ENCODE measurements around the gene TMEM119.
"Not testable (repeated sequence)": the region's sequence is repeated elsewhere in the genome, so short reads cannot be mapped to it uniquely, and the experiment has no call there.

Gene TMEM119

GRCh38 chr12:108631261-108631660, 33.4 kb upstream of the TMEM119 start:
- not testable (repeated sequence) for H3K9ac ChIP-seq (ENCODE audit: low read depth, low read length); H3K9me3 ChIP-seq (ENCODE audit: control insufficient read depth, insufficient read depth, low read length); H3K27me3 ChIP-seq (ENCODE audit: control insufficient read depth, insufficient read depth, low read length); H3K36me3 ChIP-seq (ENCODE audit: control insufficient read depth, insufficient read depth, low read length); H3K27ac ChIP-seq (ENCODE audit: low read depth, low read length); H3K4me3 ChIP-seq (ENCODE audit: low read depth, low read length)
- peaks cover 20% of the 10 kb centered on the region for H3K4me1 ChIP-seq (ENCODE audit: control insufficient read depth, insufficient read depth, low read length)

GRCh38 chr12:108630481-108631207, 32.8 kb upstream of the TMEM119 start:
- H3K27ac ChIP-seq (ENCODE audit: low read depth, low read length), result peak overlapping the region; percentile 8
- H3K9me3 ChIP-seq (ENCODE audit: control insufficient read depth, insufficient read depth, low read length), result no peaks in the 10 kb centered on the region
- H3K27me3 ChIP-seq (ENCODE audit: control insufficient read depth, insufficient read depth, low read length), result no peaks in the 10 kb centered on the region
- H3K9ac ChIP-seq (ENCODE audit: low read depth, low read length), result no peak overlapping the region
- no peak overlapping the region for H3K4me3 ChIP-seq (ENCODE audit: low read depth, low read length)
- H3K4me1 ChIP-seq (ENCODE audit: control insufficient read depth, insufficient read depth, low read length), result peaks cover 16% of the 10 kb centered on the region
- no peaks in the 10 kb centered on the region for H3K36me3 ChIP-seq (ENCODE audit: control insufficient read depth, insufficient read depth, low read length)

GRCh38 chr12:108629824-108630476, 32.1 kb upstream of the TMEM119 start:
- Histone ChIP-seq H3K36me3 (ENCODE audit: control insufficient read depth, insufficient read depth, low read length) (no peaks in the 10 kb centered on the region), H3K9ac (ENCODE audit: low read depth, low read length) (no peak overlapping the region), H3K9me3 (ENCODE audit: control insufficient read depth, insufficient read depth, low read length) (no peaks in the 10 kb centered on the region), H3K4me3 (ENCODE audit: low read depth, low read length) (no peak overlapping the region), H3K4me1 (ENCODE audit: control insufficient read depth, insufficient read depth, low read length) (peaks cover 16% of the 10 kb centered on the region), H3K27me3 (ENCODE audit: control insufficient read depth, insufficient read depth, low read length) (no peaks in the 10 kb centered on the region), H3K27ac (ENCODE audit: low read depth, low read length) (peak overlapping the region; percentile 8)

DNA sequence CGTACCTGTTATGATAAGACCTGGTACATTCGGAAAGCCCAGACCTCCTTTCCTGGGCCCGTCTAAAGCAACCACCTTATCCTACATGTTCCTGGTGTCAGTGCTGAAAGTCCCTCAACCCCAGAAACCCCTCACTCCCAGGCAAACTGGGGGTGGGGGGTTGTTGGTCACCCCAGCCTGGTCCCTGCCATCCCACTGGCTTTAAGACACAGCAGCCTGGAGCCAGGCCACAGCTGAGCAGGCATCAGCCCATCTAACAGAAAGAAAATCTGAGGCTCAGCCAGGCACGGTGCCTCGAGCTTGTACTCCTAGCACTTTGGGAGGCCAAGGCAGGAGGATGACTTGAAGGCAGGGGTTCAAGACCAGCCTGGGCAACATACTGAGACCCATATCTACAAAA, 31.3 kb upstream of the TMEM119 start:
- H3K27me3 ChIP-seq (ENCODE audit: control insufficient read depth, insufficient read depth, low read length), result no peaks in the 10 kb centered on the region
- H3K9ac ChIP-seq (ENCODE audit: low read depth, low read length), result no peak overlapping the region
- no peaks in the 10 kb centered on the region for H3K36me3 ChIP-seq (ENCODE audit: control insufficient read depth, insufficient read depth, low read length)
- H3K4me3 ChIP-seq (ENCODE audit: low read depth, low read length), result no peak overlapping the region
- H3K9me3 ChIP-seq (ENCODE audit: control insufficient read depth, insufficient read depth, low read length), result no peaks in the 10 kb centered on the region
- peaks cover 11% of the 10 kb centered on the region for H3K4me1 ChIP-seq (ENCODE audit: control insufficient read depth, insufficient read depth, low read length)
- H3K27ac ChIP-seq (ENCODE audit: low read depth, low read length), result no peak overlapping the region

GRCh38 chr12:108627134-108627920, 29.4 kb upstream of the TMEM119 start:
- H3K36me3 ChIP-seq (ENCODE audit: control insufficient read depth, insufficient read depth, low read length), result no peaks in the 10 kb centered on the region
- H3K4me3 ChIP-seq (ENCODE audit: low read depth, low read length), result no peak overlapping the region
- no peaks in the 10 kb centered on the region for H3K27me3 ChIP-seq (ENCODE audit: control insufficient read depth, insufficient read depth, low read length)
- no peak overlapping the region for H3K9ac ChIP-seq (ENCODE audit: low read depth, low read length)
- no peaks in the 10 kb centered on the region for H3K9me3 ChIP-seq (ENCODE audit: control insufficient read depth, insufficient read depth, low read length)
- no peak overlapping the region for H3K27ac ChIP-seq (ENCODE audit: low read depth, low read length)
- peaks cover 13% of the 10 kb centered on the region for H3K4me1 ChIP-seq (ENCODE audit: control insufficient read depth, insufficient read depth, low read length)

- Histone ChIP-seq H3K36me3 (ENCODE audit: control insufficient read depth, insufficient read depth, low read length) (no peaks in the 10 kb centered on the region), H3K9me3 (ENCODE audit: control insufficient read depth, insufficient read depth, low read length) (no peaks in the 10 kb centered on the region), H3K27me3 (ENCODE audit: control insufficient read depth, insufficient read depth, low read length) (no peaks in the 10 kb centered on the region), H3K9ac (ENCODE audit: low read depth, low read length) (no peak overlapping the region; the same call in 1 of the 2 replicates), H3K4me1 (ENCODE audit: control insufficient read depth, insufficient read depth, low read length) (peaks cover 15% of the 10 kb centered on the region), H3K4me3 (ENCODE audit: low read depth, low read length) (no peak overlapping the region), H3K27ac (ENCODE audit: low read depth, low read length) (no peak overlapping the region)
These were observed 27.3 kb upstream of the TMEM119 start for GRCh38 chr12:108625228-108625627.

DNA sequence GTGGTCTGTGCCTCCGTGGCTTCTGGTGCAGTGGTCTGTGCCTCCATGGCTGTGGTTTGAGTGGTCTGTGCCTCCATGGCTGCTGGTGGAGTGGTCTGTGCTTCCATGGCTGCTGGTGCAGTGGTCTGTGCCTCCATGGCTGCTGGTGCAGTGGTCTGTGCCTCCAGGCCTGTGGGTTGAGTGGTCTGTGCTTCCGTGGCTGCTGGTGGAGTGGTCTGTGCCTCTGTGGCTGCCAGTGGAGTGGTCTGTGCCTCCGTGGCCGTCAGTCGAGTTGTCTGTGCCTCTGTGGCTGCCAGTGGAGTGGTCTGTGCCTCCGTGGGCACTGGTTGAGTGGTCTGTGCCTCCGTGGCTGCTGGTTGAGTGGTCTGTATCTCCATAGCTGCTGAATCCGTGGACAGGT, 25.7 kb upstream of the TMEM119 start:
- H3K4me1 ChIP-seq (ENCODE audit: control insufficient read depth, insufficient read depth, low read length), result peaks cover 20% of the 10 kb centered on the region
- H3K27ac ChIP-seq (ENCODE audit: low read depth, low read length), result no peak overlapping the region
- H3K27me3 ChIP-seq (ENCODE audit: control insufficient read depth, insufficient read depth, low read length), result no peaks in the 10 kb centered on the region
- no peak overlapping the region for H3K4me3 ChIP-seq (ENCODE audit: low read depth, low read length)
- no peak overlapping the region for H3K9ac ChIP-seq (ENCODE audit: low read depth, low read length)
- H3K36me3 ChIP-seq (ENCODE audit: control insufficient read depth, insufficient read depth, low read length), result no peaks in the 10 kb centered on the region
- H3K9me3 ChIP-seq (ENCODE audit: control insufficient read depth, insufficient read depth, low read length), result no peaks in the 10 kb centered on the region

DNA sequence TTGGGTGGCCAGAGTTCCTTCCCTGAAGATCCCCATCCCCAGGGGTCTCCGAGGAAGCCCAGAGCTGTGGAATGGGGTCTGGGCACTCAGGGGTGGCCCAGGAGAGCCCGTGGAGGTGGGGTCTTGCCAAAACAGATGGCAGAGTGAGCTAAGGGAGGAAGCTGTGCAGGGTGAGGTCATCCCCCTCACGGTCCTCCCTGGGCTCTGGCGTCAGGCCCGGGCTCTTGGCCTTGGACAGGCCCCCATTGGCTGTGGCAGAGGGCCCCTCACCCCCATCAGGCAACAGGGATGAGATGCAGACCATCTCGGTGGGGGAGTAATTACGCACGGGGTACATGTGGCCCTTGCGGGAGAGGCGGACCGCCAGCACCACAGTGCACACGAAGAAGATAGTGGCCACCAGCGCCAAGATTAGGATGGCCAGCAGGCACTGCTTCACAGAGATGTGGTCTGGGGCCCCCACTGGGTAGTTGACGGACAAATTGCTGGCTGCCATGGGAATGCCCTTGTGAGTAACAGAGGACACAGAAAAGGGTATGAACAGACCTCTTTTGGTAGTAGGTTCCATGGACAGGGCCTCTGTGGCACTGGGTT, 25.1 kb upstream of the TMEM119 start:
- Histone ChIP-seq H3K9me3 (ENCODE audit: control insufficient read depth, insufficient read depth, low read length) (no peaks in the 10 kb centered on the region), H3K4me1 (ENCODE audit: control insufficient read depth, insufficient read depth, low read length) (peaks cover 25% of the 10 kb centered on the region), H3K27ac (ENCODE audit: low read depth, low read length) (no peak overlapping the region), H3K4me3 (ENCODE audit: low read depth, low read length) (no peak overlapping the region), H3K9ac (ENCODE audit: low read depth, low read length) (no peak overlapping the region), H3K27me3 (ENCODE audit: control insufficient read depth, insufficient read depth, low read length) (no peaks in the 10 kb centered on the region), H3K36me3 (ENCODE audit: control insufficient read depth, insufficient read depth, low read length) (no peaks in the 10 kb centered on the region)

DNA sequence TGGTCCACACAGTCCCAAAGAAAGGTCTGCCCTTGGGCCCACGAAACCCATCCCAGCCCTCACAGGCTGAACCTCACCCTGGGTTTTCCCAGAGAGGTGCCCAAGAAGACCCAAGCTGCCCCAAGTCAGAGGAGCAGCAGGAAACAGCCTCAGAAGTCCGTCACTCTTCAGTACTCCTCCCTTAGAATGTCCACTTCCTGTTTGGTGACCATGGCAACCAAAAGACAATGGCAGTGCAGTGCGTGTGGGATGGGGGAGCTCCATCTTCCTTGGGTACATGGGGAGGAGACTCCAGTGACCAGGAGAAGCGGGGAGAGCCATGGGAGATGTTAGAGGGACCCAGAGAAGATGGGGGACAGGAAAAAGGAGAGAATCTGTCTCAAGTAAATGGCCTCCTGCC, 24.5 kb upstream of the TMEM119 start:
- H3K36me3 ChIP-seq (ENCODE audit: control insufficient read depth, insufficient read depth, low read length), result no peaks in the 10 kb centered on the region
- no peaks in the 10 kb centered on the region for H3K27me3 ChIP-seq (ENCODE audit: control insufficient read depth, insufficient read depth, low read length)
- H3K4me1 ChIP-seq (ENCODE audit: control insufficient read depth, insufficient read depth, low read length), result peaks cover 25% of the 10 kb centered on the region
- H3K9me3 ChIP-seq (ENCODE audit: control insufficient read depth, insufficient read depth, low read length), result no peaks in the 10 kb centered on the region
- no peak overlapping the region for H3K9ac ChIP-seq (ENCODE audit: low read depth, low read length)
- no peak overlapping the region for H3K27ac ChIP-seq (ENCODE audit: low read depth, low read length)
- no peak overlapping the region for H3K4me3 ChIP-seq (ENCODE audit: low read depth, low read length)

- no peaks in the 10 kb centered on the region for H3K9me3 ChIP-seq (ENCODE audit: control insufficient read depth, insufficient read depth, low read length)
- H3K27me3 ChIP-seq (ENCODE audit: control insufficient read depth, insufficient read depth, low read length), result no peaks in the 10 kb centered on the region
- H3K9ac ChIP-seq (ENCODE audit: low read depth, low read length), result no peak overlapping the region
- H3K36me3 ChIP-seq (ENCODE audit: control insufficient read depth, insufficient read depth, low read length), result no peaks in the 10 kb centered on the region
- H3K4me3 ChIP-seq (ENCODE audit: low read depth, low read length), result no peak overlapping the region
- H3K27ac ChIP-seq (ENCODE audit: low read depth, low read length), result no peak overlapping the region
- peaks cover 25% of the 10 kb centered on the region for H3K4me1 ChIP-seq (ENCODE audit: control insufficient read depth, insufficient read depth, low read length)
These were observed 23.3 kb upstream of the TMEM119 start for GRCh38 chr12:108621161-108621560.

Data from HUES48 (cell line).